Activated CD8-positive, alpha-beta T cell treated with anti-CD3 and anti-CD28 coated beads for 36 hours (primary cell): ENCODE data around the gene COL20A1. TPM values are rescaled to one million over a fixed set of nuclear protein-coding genes. Genes with fewer than 3 reads are reported as not detected.

Experiments used
- ATAC-seq: fragments of 200-7000 bp; cut with Tn5 transposase; one replicate; pipeline ENCODE4 v1.10.0; 2021; ENCODE audit warnings: mild to moderate bottlenecking, moderate library complexity
- CTCF ChIA-PET: fragments of 350-600 bp; sonication (Branson Sonifier 250); formaldehyde crosslinking; loops from one replicate; lab custom pipeline; 2021; ENCODE audit warnings: antibody characterized with exemption; lab: Charles Lee
- POLR2A ChIA-PET: fragments of 350-600 bp; sonication (Branson Sonifier 250); formaldehyde crosslinking; loops from one replicate; lab custom pipeline; 2021; ENCODE audit warnings: antibody characterized with exemption; lab: Charles Lee
- DNase-seq: peaks from one replicate; pipeline ENCODE4 v3.0.0-alpha.2; 2020
- H3K27ac Mint-ChIP-seq: one replicate; pipeline ENCODE4 v1.8.0; 2021; ENCODE audit warnings: mild to moderate bottlenecking, mixed read lengths
- H3K27me3 Mint-ChIP-seq: one replicate; pipeline ENCODE4 v1.8.0; 2021; ENCODE audit warnings: mixed read lengths
- H3K36me3 Mint-ChIP-seq: one replicate; pipeline ENCODE4 v1.8.0; 2021; ENCODE audit warnings: low read depth, mixed read lengths
- H3K4me1 Mint-ChIP-seq: one replicate; pipeline ENCODE4 v1.8.0; 2021; ENCODE audit warnings: low read depth, mixed read lengths
- H3K4me3 Mint-ChIP-seq: one replicate; pipeline ENCODE4 v1.8.0; 2021; ENCODE audit warnings: mild to moderate bottlenecking, moderate library complexity, mixed read lengths
- H3K9me3 Mint-ChIP-seq: one replicate; pipeline ENCODE4 v1.8.0; 2021; ENCODE audit warnings: mixed read lengths
- CTCF ChIP-seq: fragments of 200-600 bp; IDR thresholded peaks from one replicate; pipeline ENCODE4 v1.8.0; 2022; ENCODE audit warnings: antibody characterized with exemption, mild to moderate bottlenecking
- intact Hi-C: fragments of 100-400 bp; cut with micrococcal nuclease; formaldehyde crosslinking; loops from one replicate; pipeline ENCODE4 v1.10.0; 2022
- total RNA-seq, 2 experiments: library from RNA; stranded (reverse); gene quantifications; one replicate each; pipeline ENCODE4 v1.2.3, GENCODE V29; 2021

Gene COL20A1
- total RNA-seq, 2 experiments from 2014 or later, result 0.04 TPM; not detected in 1

DNA sequence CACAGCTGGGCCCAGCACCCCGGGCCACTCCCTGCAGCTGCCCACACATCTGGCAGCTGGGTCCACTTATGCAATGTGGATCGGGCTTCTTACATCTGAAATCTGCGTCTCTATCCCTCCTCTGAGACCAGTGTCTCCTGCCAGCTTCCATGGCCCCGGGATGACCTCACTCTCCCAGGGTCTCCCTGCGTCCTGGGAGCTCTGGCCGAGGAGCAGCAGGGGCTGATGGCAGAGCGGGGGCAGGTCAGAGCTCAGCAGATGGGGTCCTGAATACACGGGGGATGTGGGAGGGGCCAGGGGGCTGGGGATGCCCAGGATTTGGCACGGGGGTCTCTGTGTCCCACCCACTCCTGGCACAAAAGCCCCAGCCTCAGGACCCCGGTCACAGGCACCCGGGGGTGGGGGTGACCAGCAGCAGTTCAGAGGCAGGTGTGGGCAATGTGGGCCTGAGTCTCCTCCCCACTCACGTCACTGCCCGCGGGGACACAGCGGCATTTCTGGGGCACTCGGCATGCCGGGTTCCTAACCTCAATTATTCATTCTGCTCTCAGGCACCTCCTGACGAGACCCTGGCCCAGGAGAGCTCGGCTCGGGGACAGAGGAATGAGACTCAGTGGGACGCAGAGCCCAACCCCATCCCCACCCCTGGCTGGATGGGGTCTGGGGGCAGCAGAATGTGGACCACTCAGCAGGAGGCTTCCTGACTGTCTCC lies 51.8 kb downstream of the COL20A1 start:
- TF ChIP-seq CTCF, result no peak
- intact Hi-C loops, result no loop called here
- Mint-ChIP-seq H3K27ac (no peak overlapping the region), H3K9me3 (no peaks in the 10 kb centered on the region), H3K27me3 (peaks cover 6% of the 10 kb centered on the region), H3K4me3 (no peak overlapping the region), H3K4me1 (no peaks in the 10 kb centered on the region), H3K36me3 (no peaks in the 10 kb centered on the region)
- ChIA-PET CTCF (no interaction called here), POLR2A (no interaction called here)
- ATAC-seq (no peak), DNase-seq (no peak)

DNA sequence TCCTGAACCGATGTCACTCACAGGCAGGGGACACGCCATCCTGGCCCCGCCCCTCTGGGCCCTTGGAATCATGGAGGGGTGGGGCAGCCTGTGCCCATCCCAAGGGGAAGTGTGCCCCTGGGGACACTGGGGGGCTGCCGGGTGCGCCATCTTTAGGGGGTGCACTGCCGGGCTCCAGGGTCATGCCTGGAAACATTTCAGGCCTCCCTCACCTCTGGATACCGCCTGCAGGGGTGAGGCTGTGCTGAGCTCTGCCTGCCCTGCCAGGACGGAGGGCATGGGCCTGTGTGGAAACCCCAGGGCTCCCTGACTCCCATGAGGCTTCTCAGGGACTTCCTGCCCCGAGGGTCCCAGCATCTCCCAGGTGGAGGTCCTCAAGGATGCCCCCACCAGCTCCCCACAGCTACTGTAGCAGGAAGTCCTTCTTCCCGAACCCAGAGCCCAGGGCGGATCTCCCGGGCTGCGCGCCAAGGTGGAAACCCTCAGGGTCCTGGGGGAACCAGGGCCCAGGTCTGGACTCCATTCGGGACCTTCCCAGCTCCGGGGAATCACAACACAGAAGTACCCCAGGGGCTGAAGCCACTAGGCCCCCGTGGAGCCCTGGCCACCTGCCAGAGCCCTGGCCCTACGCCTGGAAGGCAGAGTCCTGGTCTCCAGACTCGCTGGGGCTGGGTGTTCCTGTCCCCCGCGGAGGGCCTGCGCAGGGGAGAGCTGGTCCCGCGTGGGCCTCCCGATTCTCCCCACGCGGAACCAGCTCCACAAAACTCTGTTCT lies 52.5 kb downstream of the COL20A1 start:
- Mint-ChIP-seq H3K4me3 (no peak overlapping the region), H3K27ac (no peak overlapping the region), H3K9me3 (peaks cover 3% of the 10 kb centered on the region), H3K4me1 (no peaks in the 10 kb centered on the region), H3K36me3 (no peaks in the 10 kb centered on the region), H3K27me3 (peaks cover 6% of the 10 kb centered on the region)
- intact Hi-C loops, result no loop called here
- POLR2A ChIA-PET, result no interaction called here
- DNase-seq, result no peak
- no peak for ATAC-seq
- TF ChIP-seq CTCF, result no peak
- CTCF ChIA-PET, result no interaction called here

- H3K9me3 Mint-ChIP-seq, result peaks cover 5% of the 10 kb centered on the region
- H3K4me1 Mint-ChIP-seq, result no peaks in the 10 kb centered on the region
- ChIA-PET POLR2A (no interaction called here), CTCF (no interaction called here)
- ATAC-seq (no peak), DNase-seq (no peak)
- H3K36me3 Mint-ChIP-seq, result no peaks in the 10 kb centered on the region
- no peak for TF ChIP-seq CTCF
- intact Hi-C loops, result no loop called here
- no peak overlapping the region for H3K27ac Mint-ChIP-seq
- H3K4me3 Mint-ChIP-seq, result no peak overlapping the region
- H3K27me3 Mint-ChIP-seq, result peaks cover 6% of the 10 kb centered on the region
These were observed 53.4 kb downstream of the COL20A1 start for GRCh38 chr20:63346131-63347080.

DNA sequence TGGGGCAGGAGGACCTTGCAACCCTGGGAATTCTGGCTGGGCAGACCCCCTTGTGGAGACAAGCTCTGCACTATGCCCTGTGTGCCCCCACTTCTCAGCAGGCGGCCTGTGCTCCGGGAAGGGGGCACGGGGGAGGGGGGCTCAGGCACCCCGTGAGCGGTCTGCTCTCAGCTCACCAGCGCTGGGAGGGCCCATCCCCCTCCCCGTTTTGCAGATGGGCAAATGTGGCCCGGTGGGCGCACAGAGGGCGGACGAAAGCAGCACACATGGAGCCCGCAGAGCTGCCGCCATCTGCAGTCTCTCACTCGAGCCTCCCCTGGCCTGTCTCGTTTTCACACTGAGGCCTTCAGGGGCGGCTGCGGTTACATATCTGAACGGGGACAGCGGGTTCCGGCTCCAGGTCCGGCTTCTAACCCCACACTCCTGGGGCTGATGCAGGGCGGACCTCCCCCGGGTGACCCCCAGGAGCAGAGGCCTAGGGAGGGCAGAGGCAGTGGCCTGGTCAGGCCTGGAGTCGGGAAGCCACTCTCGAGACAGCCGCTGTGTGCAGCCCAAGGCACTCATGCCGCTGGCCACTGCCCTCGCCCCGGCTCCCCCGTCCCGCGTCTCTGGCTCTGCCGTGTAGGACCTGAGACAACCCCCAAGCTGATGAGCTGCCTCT lies 54.2 kb downstream of the COL20A1 start:
- H3K27me3 Mint-ChIP-seq, result peaks cover 3% of the 10 kb centered on the region
- ChIA-PET CTCF (no interaction called here), POLR2A (no interaction called here)
- no peak for TF ChIP-seq CTCF
- no peak overlapping the region for H3K4me3 Mint-ChIP-seq
- no peak overlapping the region for H3K27ac Mint-ChIP-seq
- H3K36me3 Mint-ChIP-seq, result no peaks in the 10 kb centered on the region
- DNase-seq, result no peak
- H3K9me3 Mint-ChIP-seq, result peaks cover 5% of the 10 kb centered on the region
- ATAC-seq, result no peak
- no peaks in the 10 kb centered on the region for H3K4me1 Mint-ChIP-seq
- intact Hi-C loops, result no loop called here
